HepG2 (cell line): ENCODE results near the gene KRTAP9-3. TPM values are rescaled to one million over a fixed set of nuclear protein-coding genes. Genes with fewer than 3 reads are reported as not detected.

ENCODE experiments used
- ATAC-seq: fragments of 200-7000 bp; cut with Tn5 transposase; 3 replicates; pipeline ENCODE4 v1.9.1; 2020; ENCODE audit warnings: mild to moderate bottlenecking, moderate library complexity
- BruUV-seq: library from RNA; stranded (reverse); fragments of 400-500 nt; replicated peaks from 2 replicates; lab custom pipeline; 2021; lab: Mats Ljungman, UMichigan
- CTCF ChIA-PET: fragments of 300-600 bp; formaldehyde crosslinking; extraction: SDS; loops from one replicate; lab custom pipeline; 2021; ENCODE audit warnings: low total read pairs, inconsistent platforms, low intra/inter-chr PET ratio; lab: Yijun Ruan, JAX
- POLR2A ChIA-PET: fragments of 350-600 bp; sonication (Branson Sonifier 250); formaldehyde crosslinking; loops from one replicate; lab custom pipeline; 2020; ENCODE audit warnings: antibody characterized with exemption, inconsistent platforms; lab: Yijun Ruan, JAX
- DNase-seq: peaks from one replicate; pipeline ENCODE4 v3.0.0-alpha.2; 2015; ENCODE audit warnings: low spot score
- FAIRE-seq: peaks from 3 replicates; lab custom pipeline; 2011; peaks lifted over from hg19 to GRCh38; lab: Jason Lieb, UNC
- H2AFZ ChIP-seq: one replicate; pipeline ENCODE4 v1.6.1; 2011; ENCODE audit warnings: low read length, inconsistent platforms
- H3K27ac ChIP-seq: fragments of 300-600 bp; 3 replicates; pipeline ENCODE4 v1.8.0; 2011; ENCODE audit warnings: mixed run types, mild to moderate bottlenecking, mixed read lengths, low read length, inconsistent platforms; ENCODE audit not compliant: insufficient read depth; ENCODE audit errors: extremely low read length
- H3K27me3 ChIP-seq, 2 experiments: fragments of 200-600 bp in 1 of 2; 2 replicates in 1 of 2; 3 replicates in 1 of 2; pipeline versions ENCODE4 v1.6.0 to v1.8.0; 2011; ENCODE audit warnings: low read length in 2 of 2, mild to moderate bottlenecking in 2 of 2, moderate library complexity in 2 of 2, inconsistent platforms in 1 of 2; ENCODE audit not compliant: insufficient read depth in 2 of 2, control insufficient read depth in 1 of 2
- H3K36me3 ChIP-seq, 2 experiments: fragments of 200-600 bp in 1 of 2; replicated peaks in 1 of 2; 2 replicates in 1 of 2; 3 replicates in 1 of 2; pipeline versions ENCODE4 v1.5.1 to v1.8.0; 2011; ENCODE audit warnings: low read length in 2 of 2, inconsistent platforms in 1 of 2; ENCODE audit not compliant: insufficient read depth in 2 of 2, control insufficient read depth in 1 of 2
- H3K4me1 ChIP-seq: 2 replicates; pipeline ENCODE4 v1.5.1; 2012; ENCODE audit warnings: low read length, inconsistent platforms; ENCODE audit not compliant: insufficient read depth
- H3K4me2 ChIP-seq: 2 replicates; pipeline ENCODE4 v1.6.0; 2011; ENCODE audit warnings: low read depth, low read length, inconsistent platforms
- H3K4me3 ChIP-seq, 3 experiments: fragments of 200-600 bp in 1 of 3; sonication (generic), shearing (Covaris generic) in 1 of 3; replicated peaks in 1 of 3; 2 replicates each; pipeline ENCODE4 v1.5.1; 2011 to 2016; ENCODE audit warnings: low read length in 3 of 3, inconsistent platforms in 2 of 3, low read depth in 2 of 3, mild to moderate bottlenecking in 2 of 3, control low read depth in 1 of 3, mixed read lengths in 1 of 3; ENCODE audit not compliant: insufficient read depth in 1 of 3
- H3K79me2 ChIP-seq: one replicate; pipeline ENCODE4 v1.6.1; 2011; ENCODE audit warnings: low read length, inconsistent platforms; ENCODE audit not compliant: insufficient read depth
- H3K9ac ChIP-seq: 2 replicates; pipeline ENCODE4 v1.6.0; 2011; ENCODE audit warnings: mild to moderate bottlenecking, low read depth, low read length, inconsistent platforms; ENCODE audit not compliant: insufficient read depth
- H3K9me3 ChIP-seq: 2 replicates; pipeline ENCODE4 v1.5.1; 2012; ENCODE audit warnings: mild to moderate bottlenecking, low read length
- H4K20me1 ChIP-seq: 2 replicates; pipeline ENCODE4 v1.6.0; 2011; ENCODE audit warnings: inconsistent platforms, mild to moderate bottlenecking, low read length, moderate library complexity; ENCODE audit not compliant: insufficient read depth
- CENPBD1 ChIP-seq: sonication (generic); formaldehyde crosslinking; IDR thresholded peaks from 2 replicates; pipeline ENCODE4 v1.8.0; 2022; ENCODE audit warnings: missing genetic modification reagents, low read depth, mild to moderate bottlenecking, borderline replicate concordance
- CREBL2 ChIP-seq: sonication (generic); formaldehyde crosslinking; IDR thresholded peaks from 2 replicates; pipeline ENCODE4 v1.8.1; 2023; ENCODE audit warnings: missing genetic modification reagents, mild to moderate bottlenecking, borderline replicate concordance
- FOSL2 ChIP-seq: sonication (generic); formaldehyde crosslinking; IDR thresholded peaks from 2 replicates; pipeline ENCODE4 v1.4.0; 2020; ENCODE audit warnings: missing genetic modification reagents
- NKX3-1 ChIP-seq: sonication (generic); formaldehyde crosslinking; IDR thresholded peaks from 2 replicates; pipeline ENCODE4 v1.5.0; 2020; ENCODE audit warnings: missing genetic modification reagents
- RBM22 ChIP-seq: fragments of 200-400 bp; formaldehyde crosslinking; optimal IDR thresholded peaks from 2 replicates; pipeline ENCODE3; 2017; ENCODE audit warnings: mild to moderate bottlenecking, low read length, moderate library complexity
- SMAD3 ChIP-seq: sonication (generic); formaldehyde crosslinking; IDR thresholded peaks from 2 replicates; pipeline ENCODE4 v1.4.0; 2020; ENCODE audit warnings: missing genetic modification reagents
- SMYD3 ChIP-seq: sonication (generic); formaldehyde crosslinking; IDR thresholded peaks from 2 replicates; pipeline ENCODE4 v1.8.1; 2023; ENCODE audit warnings: mild to moderate bottlenecking, missing genetic modification reagents
- WIZ ChIP-seq: sonication (generic); formaldehyde crosslinking; IDR thresholded peaks from 2 replicates; pipeline ENCODE4 v1.5.1; 2020; ENCODE audit warnings: mild to moderate bottlenecking, missing genetic modification reagents
- XBP1 ChIP-seq: sonication (generic); formaldehyde crosslinking; IDR thresholded peaks from 2 replicates; pipeline ENCODE4 v1.5.0; 2020; ENCODE audit warnings: missing genetic modification reagents
- ZBTB46 ChIP-seq: sonication (generic); formaldehyde crosslinking; IDR thresholded peaks from 2 replicates; pipeline ENCODE4 v1.4.0; 2020; ENCODE audit warnings: mild to moderate bottlenecking, missing genetic modification reagents, borderline replicate concordance
- ZFP1 ChIP-seq: IDR thresholded peaks from 2 replicates; pipeline ENCODE4 v1.6.1; 2016
- ZNF143 ChIP-seq: sonication (generic); formaldehyde crosslinking; IDR thresholded peaks from 2 replicates; pipeline ENCODE4 v1.4.0; 2020; ENCODE audit warnings: missing genetic modification reagents
- ZNF18 ChIP-seq: sonication (generic); formaldehyde crosslinking; IDR thresholded peaks from 2 replicates; pipeline ENCODE4 v1.8.0; 2022; ENCODE audit warnings: mild to moderate bottlenecking, missing genetic modification reagents; ENCODE audit not compliant: insufficient replicate concordance
- ZNF331 ChIP-seq: sonication (generic); formaldehyde crosslinking; IDR thresholded peaks from 2 replicates; pipeline ENCODE4 v1.4.0; 2020; ENCODE audit warnings: missing genetic modification reagents
- ZNF660 ChIP-seq: sonication (generic); formaldehyde crosslinking; IDR thresholded peaks from 2 replicates; pipeline ENCODE4 v1.5.1; 2020; ENCODE audit warnings: mild to moderate bottlenecking, low read depth, missing genetic modification reagents, borderline replicate concordance
- ZNF850 ChIP-seq: sonication (generic); formaldehyde crosslinking; conservative IDR thresholded peaks from 2 replicates; pipeline ENCODE4 v1.9.0; 2021; ENCODE audit warnings: mild to moderate bottlenecking, missing genetic modification reagents
- WGBS: methylation state at CpG from one replicate; pipeline ENCODE4 v1.1.6; 2017; ENCODE audit warnings: low lambda C conversion rate; 5-methylcytosine and 5-hydroxymethylcytosine counted together
- in situ Hi-C: cut with HindIII; loops from 2 replicates; pipeline ENCODE4 v1.10.0; 2017; ENCODE audit warnings: low pct_unique_long_range_greater_than_20kb; ENCODE audit not compliant: extremely low pct_ligation_motif_present
- intact Hi-C: fragments of 100-400 bp; cut with micrococcal nuclease; formaldehyde crosslinking; loops from one replicate; pipeline ENCODE4 v1.10.0; 2022; ENCODE audit not compliant: unreplicated experiment
- polyA plus RNA-seq, 8 experiments: library from polyadenylated mRNA; depleted of rRNA in 3 of 8; stranded (reverse) in 7 of 8; unstranded in 1 of 8; fragments of >200 nt; fragmentation: Illumina TruSeq in 4 of 8; extraction: Trizol in 4 of 8; gene quantifications; 2 replicates each; pipeline versions ENCODE4 v1.2.1 to v1.2.3, GENCODE V29; 2011 to 2016; ENCODE audit warnings: low read depth in 4 of 8, missing spikeins in 1 of 8, mixed read lengths in 1 of 8; ENCODE audit not compliant: insufficient read depth in 1 of 8
- total RNA-seq, 5 experiments: library from RNA; depleted of rRNA; stranded (reverse); fragments of >200 nt; fragmentation: Illumina TruSeq; extraction: Trizol; gene quantifications; 2 replicates each; pipeline ENCODE4 v1.2.3, GENCODE V29; 2016; ENCODE audit warnings: low read depth in 1 of 5

Gene KRTAP9-3
- total and polyA plus RNA-seq, 2 of the 13 experiments (the other 11 are each of a cell fraction or from before 2014, with no cell fraction given) = not detected

GRCh38 chr17:41196068-41196467 lies 36.2 kb upstream of the KRTAP9-3 start:
- ChIA-PET CTCF (no interaction called here), POLR2A (no interaction called here)
- FAIRE-seq (no peak), ATAC-seq (no peak), DNase-seq (no peak)
- BruUV-seq = no TSS peak
- Histone ChIP-seq H3K4me1 (no peaks in the 10 kb centered on the region), H3K79me2 (no peaks in the 10 kb centered on the region), H2AFZ (no peak overlapping the region), H3K27ac (no peak overlapping the region), H3K27me3 (no peaks in the 10 kb centered on the region), H3K9me3 (no peaks in the 10 kb centered on the region), H3K4me2 (no peak overlapping the region), H3K9ac (no peak overlapping the region), H4K20me1 (no peaks in the 10 kb centered on the region), H3K4me3 (no peak overlapping the region), H3K36me3 (no peaks in the 10 kb centered on the region)
- 4% methylated on average over 1 of the region's 1 CpG for WGBS
- in situ Hi-C loops = no loop called here
- intact Hi-C loops = no loop called here
- TF ChIP-seq ZNF331 (CRISPR knock-in tag) (no peak), ZNF660 (CRISPR knock-in tag) (no peak), ZNF18 (no peak), ZFP1 (no peak), RBM22 (no peak), WIZ (CRISPR knock-in tag) (no peak)

GRCh38 chr17:41199421-41200078 lies 32.7 kb upstream of the KRTAP9-3 start:
- H3K27ac ChIP-seq = no peak overlapping the region
- CTCF ChIA-PET = no interaction called here
- in situ Hi-C loops (no loop called here), intact Hi-C loops (no loop called here)
- H4K20me1 ChIP-seq = no peaks in the 10 kb centered on the region
- WGBS = 23% methylated on average over 4 of the region's 5 CpGs
- H3K79me2 ChIP-seq = no peaks in the 10 kb centered on the region
- no peak overlapping the region for H3K4me2 ChIP-seq
- no peaks in the 10 kb centered on the region for H3K4me1 ChIP-seq
- no peak for FAIRE-seq
- H2AFZ ChIP-seq = no peak overlapping the region
- no peaks in the 10 kb centered on the region for H3K9me3 ChIP-seq
- POLR2A ChIA-PET = no interaction called here
- H3K9ac ChIP-seq = no peak overlapping the region
- ATAC-seq = no peak
- no peaks in the 10 kb centered on the region for H3K27me3 ChIP-seq
- no TSS peak for BruUV-seq
- H3K4me3 ChIP-seq = no peak overlapping the region
- no peaks in the 10 kb centered on the region for H3K36me3 ChIP-seq
- DNase-seq = no peak
- TF ChIP-seq ZNF143 (CRISPR knock-in tag) = no peak
- TF ChIP-seq ZNF850 (CRISPR knock-in tag) = no peak
- no peak for TF ChIP-seq ZNF660 (CRISPR knock-in tag)
- TF ChIP-seq NKX3-1 = no peak
- no peak for TF ChIP-seq SMAD3 (CRISPR knock-in tag)
- no peak for TF ChIP-seq FOSL2
- TF ChIP-seq CREBL2 (CRISPR knock-in tag) = no peak
- TF ChIP-seq ZBTB46 (CRISPR knock-in tag) = no peak
- TF ChIP-seq SMYD3 = no peak
- no peak for TF ChIP-seq XBP1 (CRISPR knock-in tag)
- no peak for TF ChIP-seq CENPBD1 (CRISPR knock-in tag)
